Hematopoietic multipotent progenitor cell (in vitro differentiated cells): Measurements from ENCODE around the gene CFLAR. TPM values are rescaled to one million over a fixed set of nuclear protein-coding genes. Genes with fewer than 3 reads are reported as not detected.

Source experiments
- DNase-seq, 3 donors: peaks; one replicate each; pipeline ENCODE4 v3.0.0-alpha.2; 2011 to 2015; ENCODE audit warnings: low read depth in 2 of 3, low spot score in 2 of 3
- total RNA-seq: library from RNA; depleted of rRNA; stranded (reverse); fragments of >200 nt; gene quantifications from one replicate; pipeline ENCODE4 v1.2.3, GENCODE V29; 2012

The CFLAR gene
- total RNA-seq, 1 donor, result 118 TPM

- DNase-seq, result peak in 2 of 3 donors; percentile 91 to 95
Observed at GRCh38 chr2:201118121-201118960, 2.4 kb downstream of the CFLAR start.

- peak in 1 of 3 donors; percentile 60 for DNase-seq
Observed at GRCh38 chr2:201118961-201119854, 3.2 kb downstream of the CFLAR start.

- DNase-seq, result no peak
Observed at GRCh38 chr2:201122276-201122675, 6.3 kb downstream of the CFLAR start.

- DNase-seq, result no peak
Observed at GRCh38 chr2:201126308-201127151, 10.6 kb downstream of the CFLAR start.

GRCh38 chr2:201127152-201127511 is 11.2 kb downstream of the CFLAR start:
- DNase-seq, result no peak

GRCh38 chr2:201127570-201127969 is 11.6 kb downstream of the CFLAR start:
- DNase-seq, result peak in 1 of 3 donors; percentile 27

- no peak for DNase-seq
Observed at GRCh38 chr2:201128033-201128432, 12.1 kb downstream of the CFLAR start.

GRCh38 chr2:201128933-201129505 is 13.1 kb downstream of the CFLAR start:
- DNase-seq, result no peak

- no peak for DNase-seq
Observed at GRCh38 chr2:201130524-201131186, 14.7 kb downstream of the CFLAR start.

- DNase-seq, result peak in 2 of 3 donors; percentile 56 to 61
Observed at GRCh38 chr2:201132518-201132917, 16.6 kb downstream of the CFLAR start.

- DNase-seq, result no peak
Observed at GRCh38 chr2:201135386-201135785, 19.4 kb downstream of the CFLAR start.

GRCh38 chr2:201136889-201137321 is 20.9 kb downstream of the CFLAR start:
- DNase-seq, result no peak

GRCh38 chr2:201137505-201138400 is 21.8 kb downstream of the CFLAR start:
- no peak for DNase-seq

- DNase-seq, result no peak
Observed at GRCh38 chr2:201138401-201138970, 22.5 kb downstream of the CFLAR start.

GRCh38 chr2:201138986-201139781 is 23.2 kb downstream of the CFLAR start:
- peak in 1 of 3 donors; percentile 49 for DNase-seq

GRCh38 chr2:201139836-201140604 is 24.1 kb downstream of the CFLAR start:
- DNase-seq, result no peak
